ENCODE results near the gene TSPAN33. TPM values are rescaled to one million over a fixed set of nuclear protein-coding genes. Genes with fewer than 3 reads are reported as not detected.

Gene TSPAN33
- total and polyA plus RNA-seq, 2 of the 13 experiments (the other 11 are each of a cell fraction or from before 2014, with no cell fraction given) = 15.3 to 16.5 TPM

DNA sequence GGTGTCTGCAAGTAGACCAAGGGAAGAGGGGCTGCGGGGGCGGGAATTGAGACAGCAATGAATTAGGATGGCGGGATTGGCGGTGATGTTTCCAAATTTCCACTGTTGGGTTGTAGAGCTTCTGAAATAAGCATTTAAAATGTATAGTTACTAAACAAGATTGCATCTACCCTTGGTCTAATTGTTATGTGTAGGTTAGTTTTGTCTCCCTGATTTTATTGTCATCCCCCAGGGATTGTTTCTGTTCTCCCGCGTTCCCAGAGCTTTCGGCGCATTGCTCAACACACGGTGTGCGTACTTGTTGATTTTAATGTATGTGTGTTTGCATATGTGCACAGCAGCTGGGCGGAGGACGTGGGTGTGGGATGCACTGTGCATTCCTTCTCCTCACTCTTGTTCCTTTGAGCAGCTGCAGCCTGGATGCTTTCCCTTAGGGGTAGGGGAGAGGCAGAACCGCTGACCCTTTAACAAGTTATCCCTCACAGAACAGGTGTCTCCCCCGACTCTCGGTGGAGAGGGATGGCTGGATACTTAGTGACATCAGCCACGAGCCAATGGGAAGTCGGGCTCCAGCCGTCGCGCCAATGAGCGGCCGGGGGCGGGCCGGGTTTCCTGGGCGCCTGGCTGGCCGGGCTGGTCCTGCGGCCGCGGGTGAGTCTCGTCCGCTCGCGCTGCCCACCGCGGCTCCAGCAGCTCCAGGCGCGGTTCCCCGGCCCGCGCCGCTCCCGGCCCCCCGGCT lies at the start of gene TSPAN33 (continued):
- TF ChIP-seq HNF4G (IDR thresholded peaks at IDR 0.05; ENCODE audit: borderline replicate concordance, low read depth, low read length) = no peak
- no peak for TF ChIP-seq HNF4G (CRISPR knock-in tag; IDR thresholded peaks at IDR 0.05; ENCODE audit: borderline replicate concordance, low read depth)
- TF ChIP-seq BRCA1 (CRISPR knock-in tag; IDR thresholded peaks at IDR 0.05) = no peak
- no peak for TF ChIP-seq ZNF263 (CRISPR knock-in tag; IDR thresholded peaks at IDR 0.05)
- TF ChIP-seq SAFB2 (CRISPR knock-in tag; IDR thresholded peaks at IDR 0.05; ENCODE audit: borderline replicate concordance, low read depth) = no peak
- TF ChIP-seq, protein P1, sequence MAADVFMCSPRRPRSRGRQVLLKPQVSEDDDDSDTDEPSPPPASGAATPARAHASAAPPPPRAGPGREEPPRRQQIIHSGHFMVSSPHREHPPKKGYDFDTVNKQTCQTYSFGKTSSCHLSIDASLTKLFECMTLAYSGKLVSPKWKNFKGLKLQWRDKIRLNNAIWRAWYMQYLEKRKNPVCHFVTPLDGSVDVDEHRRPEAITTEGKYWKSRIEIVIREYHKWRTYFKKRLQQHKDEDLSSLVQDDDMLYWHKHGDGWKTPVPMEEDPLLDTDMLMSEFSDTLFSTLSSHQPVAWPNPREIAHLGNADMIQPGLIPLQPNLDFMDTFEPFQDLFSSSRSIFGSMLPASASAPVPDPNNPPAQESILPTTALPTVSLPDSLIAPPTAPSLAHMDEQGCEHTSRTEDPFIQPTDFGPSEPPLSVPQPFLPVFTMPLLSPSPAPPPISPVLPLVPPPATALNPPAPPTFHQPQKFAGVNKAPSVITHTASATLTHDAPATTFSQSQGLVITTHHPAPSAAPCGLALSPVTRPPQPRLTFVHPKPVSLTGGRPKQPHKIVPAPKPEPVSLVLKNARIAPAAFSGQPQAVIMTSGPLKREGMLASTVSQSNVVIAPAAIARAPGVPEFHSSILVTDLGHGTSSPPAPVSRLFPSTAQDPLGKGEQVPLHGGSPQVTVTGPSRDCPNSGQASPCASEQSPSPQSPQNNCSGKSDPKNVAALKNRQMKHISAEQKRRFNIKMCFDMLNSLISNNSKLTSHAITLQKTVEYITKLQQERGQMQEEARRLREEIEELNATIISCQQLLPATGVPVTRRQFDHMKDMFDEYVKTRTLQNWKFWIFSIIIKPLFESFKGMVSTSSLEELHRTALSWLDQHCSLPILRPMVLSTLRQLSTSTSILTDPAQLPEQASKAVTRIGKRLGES (CRISPR knock-in tag; IDR thresholded peaks at IDR 0.05; ENCODE audit: borderline replicate concordance) = no peak
- TF ChIP-seq AKNA (CRISPR knock-in tag; IDR thresholded peaks at IDR 0.05; ENCODE audit: borderline replicate concordance) = no peak
- TF ChIP-seq SRSF1 (optimal IDR thresholded peaks at IDR 0.05; ENCODE audit: low read depth, low read length) = no peak
- TF ChIP-seq HDAC1 (CRISPR knock-in tag; IDR thresholded peaks at IDR 0.05) = 0 out of 2 replicates have a peak, but pooled peaks have one; percentile 31
- TF ChIP-seq KDM5B (CRISPR knock-in tag; IDR thresholded peaks at IDR 0.05; ENCODE audit: borderline replicate concordance) = peak; percentile 49; the same call in 1 of the 2 replicates
- TF ChIP-seq ZNF232 (CRISPR knock-in tag; IDR thresholded peaks at IDR 0.05; ENCODE audit: borderline replicate concordance) = no peak
- no peak for TF ChIP-seq ZSCAN29 (CRISPR knock-in tag; conservative IDR thresholded peaks at IDR 0.05)
- no peak for TF ChIP-seq ZC3H4 (CRISPR knock-in tag; IDR thresholded peaks at IDR 0.05; ENCODE audit: borderline replicate concordance)
- no peak for TF ChIP-seq ZNF441 (CRISPR knock-in tag; IDR thresholded peaks at IDR 0.05; ENCODE audit: borderline replicate concordance)
- no peak for TF ChIP-seq TRIM22 (IDR thresholded peaks at IDR 0.05)
- no peak for TF ChIP-seq ZNF784 (CRISPR knock-in tag; IDR thresholded peaks at IDR 0.05; ENCODE audit: borderline replicate concordance)
- TF ChIP-seq CREM (IDR thresholded peaks at IDR 0.05) = no peak
- no peak for TF ChIP-seq CREM (CRISPR knock-in tag; IDR thresholded peaks at IDR 0.05)
- TF ChIP-seq ZNF605 (CRISPR knock-in tag; IDR thresholded peaks at IDR 0.05) = no peak
- TF ChIP-seq ZEB1 (IDR thresholded peaks at IDR 0.05; ENCODE audit: insufficient replicate concordance, low read depth) = no peak
- TF ChIP-seq ZNF24 (IDR thresholded peaks at IDR 0.05) = no peak

Measured in HepG2 (cell line).